Measurements from ENCODE around the gene STIP1. TPM values are rescaled to one million over a fixed set of nuclear protein-coding genes. Genes with fewer than 3 reads are reported as not detected.
A peak's percentile ranks its signal among the peaks of the same experiment; 100 is the strongest.

Gene STIP1
- total RNA-seq, 1 donor from 2014 or later = 159 TPM

GRCh38 chr11:64222651-64223000 lies 36.7 kb downstream of the STIP1 start:
- no peaks in the 10 kb centered on the region for H3K27me3 Mint-ChIP-seq
- CTCF ChIA-PET = no interaction called here
- no peak overlapping the region for H3K27ac Mint-ChIP-seq

GRCh38 chr11:64223001-64223651 lies 37.2 kb downstream of the STIP1 start:
- TF ChIP-seq CTCF (IDR thresholded peaks at IDR 0.05) = no peak
- H3K4me1 Mint-ChIP-seq = peaks cover 24% of the 10 kb centered on the region
- CTCF ChIA-PET = interaction anchor here (5.0 kb wide), 1 partner anchor 17 kb away, joined by 34 read pairs; the partner anchor contains the start of gene FERMT3
- H3K27ac Mint-ChIP-seq = no peak overlapping the region
- intact Hi-C loops (cut with micrococcal nuclease) = no loop called here
- H3K27me3 Mint-ChIP-seq = no peaks in the 10 kb centered on the region
- H3K36me3 Mint-ChIP-seq (ENCODE audit: low read depth) = peaks cover 40% of the 10 kb centered on the region
- H3K4me3 Mint-ChIP-seq = no peak overlapping the region
- POLR2A ChIA-PET = interaction anchor here (0.7 to 12.7 kb wide), 7 partner anchors 14 to 1436 kb away, joined by 3 to 191 read pairs (median 4); partner anchors contain the start of genes FERMT3, FKBP2, STIP1 and TMEM179B
- no peak for ATAC-seq (ENCODE audit: low read depth)
- H3K9me3 Mint-ChIP-seq = no peaks in the 10 kb centered on the region
- no peak for DNase-seq

More at GRCh38 chr11:64222651-64223000, 36.7 kb downstream of the STIP1 start:
- POLR2A ChIA-PET = interaction anchor here (0.7 to 12.7 kb wide), 4 partner anchors 14 to 1435 kb away, joined by 3 to 191 read pairs (median 4); partner anchors contain the start of genes FERMT3, FKBP2 and TMEM179B
- no peak for ATAC-seq (ENCODE audit: low read depth)
- H3K4me3 Mint-ChIP-seq = no peak overlapping the region
- no peak for TF ChIP-seq CTCF (IDR thresholded peaks at IDR 0.05)
- no peak for DNase-seq
- peaks cover 42% of the 10 kb centered on the region for H3K36me3 Mint-ChIP-seq (ENCODE audit: low read depth)
- peaks cover 21% of the 10 kb centered on the region for H3K4me1 Mint-ChIP-seq
- intact Hi-C loops (cut with micrococcal nuclease) = no loop called here
- no peaks in the 10 kb centered on the region for H3K9me3 Mint-ChIP-seq

- peaks cover 29% of the 10 kb centered on the region for H3K36me3 Mint-ChIP-seq (ENCODE audit: low read depth)
- intact Hi-C loops (cut with micrococcal nuclease) = no loop called here
Observed at GRCh38 chr11:64224151-64224890, 38.4 kb downstream of the STIP1 start.

GRCh38 chr11:64224891-64225607 lies 39.1 kb downstream of the STIP1 start:
- POLR2A ChIA-PET = interaction anchor here (1.2 to 12.7 kb wide), 5 partner anchors 9 to 45 kb away, joined by 5 to 191 read pairs (median 36); partner anchors contain the start of genes FERMT3 and STIP1
- Mint-ChIP-seq H3K4me1 (peaks cover 36% of the 10 kb centered on the region), H3K4me3 (peak overlapping the region; percentile 87), H3K9me3 (no peaks in the 10 kb centered on the region), H3K27ac (peak overlapping the region; percentile 79), H3K27me3 (no peaks in the 10 kb centered on the region), H3K36me3 (ENCODE audit: low read depth) (peaks cover 23% of the 10 kb centered on the region)
- no peak for TF ChIP-seq CTCF (IDR thresholded peaks at IDR 0.05)
- CTCF ChIA-PET = interaction anchor here (1.6 to 5.0 kb wide), 2 partner anchors 13 to 19 kb away, joined by 3 to 34 read pairs; partner anchors contain the start of gene FERMT3
- ATAC-seq (ENCODE audit: low read depth) = no peak
- DNase-seq = no peak
- intact Hi-C loops (cut with micrococcal nuclease) = loop anchor here (1.0 kb wide), 1 partner anchor 76 kb away; no protein-coding TSS in a partner anchor

More at GRCh38 chr11:64224151-64224890, 38.4 kb downstream of the STIP1 start:
- H3K9me3 Mint-ChIP-seq = no peaks in the 10 kb centered on the region
- ChIA-PET CTCF (interaction anchor here (1.6 to 5.0 kb wide), 2 partner anchors 12 to 18 kb away, joined by 3 to 34 read pairs; partner anchors contain the start of gene FERMT3), POLR2A (interaction anchor here (0.6 to 12.7 kb wide), 8 partner anchors 8 to 548 kb away, joined by 3 to 191 read pairs (median 4); partner anchors contain the start of genes FERMT3, FKBP2, STIP1 and VEGFB)
- H3K27ac Mint-ChIP-seq = peak overlapping the region; percentile 79
- ATAC-seq (ENCODE audit: low read depth) = no peak
- H3K27me3 Mint-ChIP-seq = no peaks in the 10 kb centered on the region
- TF ChIP-seq CTCF (IDR thresholded peaks at IDR 0.05) = no peak
- H3K4me3 Mint-ChIP-seq = peak overlapping the region; percentile 87
- DNase-seq = no peak
- H3K4me1 Mint-ChIP-seq = peaks cover 29% of the 10 kb centered on the region
